Suprapubic skin (tissue), 3 donors: Measurements from ENCODE around the gene LEF1.

Experiments
- CTCF ChIP-seq, 2 donors: fragments of 200-600 bp in 1 of 2; fragments of 450-650 bp in 1 of 2; sonication (generic) in 1 of 2; IDR thresholded peaks; one replicate each; pipeline ENCODE4 v1.5.1; 2016 to 2019; ENCODE audit warnings: antibody characterized with exemption in 2 of 2, mild to moderate bottlenecking in 1 of 2, moderate library complexity in 1 of 2
- POLR2AphosphoS5 ChIP-seq, 3 donors: sonication (generic); formaldehyde crosslinking; IDR thresholded peaks; one replicate each; pipeline ENCODE4 v1.6.1; 2017; ENCODE audit warnings: antibody characterized with exemption in 3 of 3

GRCh38 chr4:108210989-108211835, 42.5 kb upstream of the LEF1 start:
- TF ChIP-seq POLR2AphosphoS5 (IDR thresholded peaks at IDR 0.05): no peak
- no peak for TF ChIP-seq CTCF (IDR thresholded peaks at IDR 0.05)
